WERI-Rb-1 (cell line): ENCODE measurements around the gene STRADA.

Source experiments
- DNase-seq: peaks from one replicate; pipeline ENCODE4 v3.0.0-alpha.2; 2020
- H3K27ac ChIP-seq: fragments of 250-450 bp; sonication (Bioruptor Pico); 2 replicates; pipeline ENCODE4 v1.5.1; 2020; ENCODE audit warnings: mild to moderate bottlenecking, moderate library complexity
- H3K27me3 ChIP-seq: fragments of 250-450 bp; sonication (Bioruptor Pico); 2 replicates; pipeline ENCODE4 v1.5.1; 2021; ENCODE audit warnings: mild to moderate bottlenecking, low read depth, moderate library complexity; ENCODE audit not compliant: insufficient read depth, severe bottlenecking
- H3K36me3 ChIP-seq: fragments of 250-450 bp; sonication (Bioruptor Pico); 2 replicates; pipeline ENCODE4 v1.5.1; 2020; ENCODE audit warnings: mild to moderate bottlenecking, moderate library complexity
- H3K4me3 ChIP-seq: 2 replicates; pipeline ENCODE4 v1.5.1; 2011; ENCODE audit warnings: low read depth, mild to moderate bottlenecking, control low read depth, low read length
- H3K9me3 ChIP-seq: fragments of 250-450 bp; sonication (Bioruptor Pico); 2 replicates; pipeline ENCODE4 v1.5.1; 2021; ENCODE audit warnings: mild to moderate bottlenecking, moderate library complexity; ENCODE audit not compliant: severe bottlenecking
- TF ChIP-seq, protein P1 (sequence below): IDR thresholded peaks from 2 replicates; pipeline ENCODE4 v1.5.1; 2011; ENCODE audit warnings: low read depth, mild to moderate bottlenecking, control low read depth, inconsistent platforms, low read length

The STRADA gene

GRCh38 chr17:63665527-63666214 is 75.9 kb downstream of the STRADA start:
- Histone ChIP-seq H3K27ac (no peak overlapping the region), H3K4me3 (no peak overlapping the region), H3K36me3 (peaks cover 77% of the 10 kb centered on the region), H3K27me3 (no peaks in the 10 kb centered on the region), H3K9me3 (no peaks in the 10 kb centered on the region)
- TF ChIP-seq, protein P1, sequence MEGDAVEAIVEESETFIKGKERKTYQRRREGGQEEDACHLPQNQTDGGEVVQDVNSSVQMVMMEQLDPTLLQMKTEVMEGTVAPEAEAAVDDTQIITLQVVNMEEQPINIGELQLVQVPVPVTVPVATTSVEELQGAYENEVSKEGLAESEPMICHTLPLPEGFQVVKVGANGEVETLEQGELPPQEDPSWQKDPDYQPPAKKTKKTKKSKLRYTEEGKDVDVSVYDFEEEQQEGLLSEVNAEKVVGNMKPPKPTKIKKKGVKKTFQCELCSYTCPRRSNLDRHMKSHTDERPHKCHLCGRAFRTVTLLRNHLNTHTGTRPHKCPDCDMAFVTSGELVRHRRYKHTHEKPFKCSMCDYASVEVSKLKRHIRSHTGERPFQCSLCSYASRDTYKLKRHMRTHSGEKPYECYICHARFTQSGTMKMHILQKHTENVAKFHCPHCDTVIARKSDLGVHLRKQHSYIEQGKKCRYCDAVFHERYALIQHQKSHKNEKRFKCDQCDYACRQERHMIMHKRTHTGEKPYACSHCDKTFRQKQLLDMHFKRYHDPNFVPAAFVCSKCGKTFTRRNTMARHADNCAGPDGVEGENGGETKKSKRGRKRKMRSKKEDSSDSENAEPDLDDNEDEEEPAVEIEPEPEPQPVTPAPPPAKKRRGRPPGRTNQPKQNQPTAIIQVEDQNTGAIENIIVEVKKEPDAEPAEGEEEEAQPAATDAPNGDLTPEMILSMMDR: no peak
- no peak for DNase-seq

DNA sequence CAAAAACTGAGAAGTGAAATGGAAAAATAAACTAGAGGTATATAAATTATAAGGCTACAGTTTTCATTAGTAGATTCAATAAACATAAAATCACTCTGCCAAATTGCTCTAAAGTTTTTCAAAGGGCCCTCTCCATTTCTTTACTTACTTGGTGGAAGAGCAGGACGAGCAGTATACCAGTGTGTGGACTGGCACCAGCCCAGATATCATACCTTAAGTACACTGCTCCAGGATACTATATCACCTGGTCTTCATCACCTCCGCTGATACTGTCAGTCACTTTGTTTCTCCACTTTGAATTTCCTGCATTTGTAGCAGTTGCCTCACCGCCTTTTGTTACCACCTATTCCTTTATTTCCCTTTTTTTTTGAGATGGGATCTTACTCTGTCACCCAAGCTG is 81.7 kb downstream of the STRADA start:
- TF ChIP-seq, protein P1: no peak

DNA sequence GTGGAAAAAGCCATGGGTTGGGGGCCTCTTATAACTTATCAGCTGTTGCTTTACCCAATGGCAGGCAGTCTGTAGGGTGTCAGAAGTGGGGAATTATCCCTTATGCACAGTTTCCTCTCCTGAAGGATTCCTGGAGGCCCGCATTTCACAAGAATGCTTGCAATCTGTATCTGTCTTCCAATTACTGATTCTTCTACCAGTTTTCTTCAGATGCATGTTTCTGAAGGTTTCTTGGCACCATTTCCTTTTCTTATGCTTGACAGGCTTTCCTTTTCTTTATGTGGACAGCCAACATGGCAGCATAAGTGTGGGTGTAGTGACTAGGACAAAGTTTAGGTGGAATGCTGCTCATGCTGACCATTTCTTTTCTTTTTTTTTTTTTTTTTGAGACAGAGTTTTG is 83.2 kb downstream of the STRADA start:
- TF ChIP-seq, protein P1: no peak
- H3K36me3 ChIP-seq: peaks cover 79% of the 10 kb centered on the region
- no peaks in the 10 kb centered on the region for H3K27me3 ChIP-seq
- H3K27ac ChIP-seq: no peak overlapping the region
- no peaks in the 10 kb centered on the region for H3K9me3 ChIP-seq
- H3K4me3 ChIP-seq: no peak overlapping the region
- no peak for DNase-seq

More for the DNA sequence above, 81.7 kb downstream of the STRADA start:
- Histone ChIP-seq H3K27me3 (no peaks in the 10 kb centered on the region), H3K27ac (no peak overlapping the region), H3K9me3 (no peaks in the 10 kb centered on the region), H3K36me3 (peaks cover 75% of the 10 kb centered on the region), H3K4me3 (no peak overlapping the region)
- DNase-seq: no peak

DNA sequence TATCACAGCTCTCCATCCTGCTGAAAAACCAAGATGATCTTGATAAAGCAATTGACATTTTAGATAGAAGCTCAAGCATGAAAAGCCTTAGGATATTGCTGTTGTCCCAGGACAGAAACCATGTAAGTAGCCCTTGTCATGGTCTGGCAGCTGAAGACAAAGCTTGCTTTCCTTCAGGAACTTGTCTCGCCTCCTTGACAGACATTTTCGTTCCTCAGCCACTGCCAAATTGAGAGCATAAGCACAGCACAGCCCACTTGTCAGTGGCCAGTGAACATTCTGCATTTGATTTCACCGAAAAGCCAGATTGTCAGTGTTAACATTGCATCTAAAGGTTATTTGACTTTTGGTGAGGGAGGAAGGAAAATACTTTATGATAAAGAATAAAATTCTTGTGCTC is 83.8 kb downstream of the STRADA start:
- Histone ChIP-seq H3K27ac (no peak overlapping the region), H3K36me3 (peaks cover 79% of the 10 kb centered on the region), H3K9me3 (no peaks in the 10 kb centered on the region), H3K27me3 (no peaks in the 10 kb centered on the region), H3K4me3 (no peak overlapping the region)
- TF ChIP-seq, protein P1: no peak
- DNase-seq: no peak

DNA sequence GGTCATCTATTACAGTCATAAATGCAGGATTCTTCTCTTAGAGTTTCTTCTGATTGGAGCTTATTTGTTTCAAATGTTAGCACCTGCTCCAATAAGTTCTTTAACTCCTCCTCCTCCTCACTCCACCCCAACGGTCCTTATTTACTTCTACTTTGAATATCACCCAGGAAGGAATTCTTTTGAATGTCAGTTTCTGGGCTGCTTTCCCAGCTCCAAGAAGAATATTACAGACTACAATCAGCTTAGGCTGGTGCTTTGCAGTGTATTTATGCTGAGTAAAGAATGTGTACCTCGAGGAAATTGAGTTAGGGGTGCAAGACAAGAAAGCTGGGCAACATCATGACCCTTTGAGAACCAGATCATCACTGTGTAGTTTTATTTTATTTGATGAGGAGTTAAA is 88.5 kb downstream of the STRADA start:
- Histone ChIP-seq H3K27ac (no peak overlapping the region), H3K9me3 (no peaks in the 10 kb centered on the region), H3K4me3 (no peak overlapping the region), H3K27me3 (no peaks in the 10 kb centered on the region), H3K36me3 (peaks cover 66% of the 10 kb centered on the region)
- TF ChIP-seq, protein P1: no peak
- no peak for DNase-seq
